H9 (cell line): ENCODE data around the gene TNFRSF6B. TPM values are rescaled to one million over a fixed set of nuclear protein-coding genes. Genes with fewer than 3 reads are reported as not detected.

Source experiments
- DNase-seq: peaks from one replicate; pipeline ENCODE4 v3.0.0-alpha.2; 2017
- H2AFZ ChIP-seq: one replicate; pipeline ENCODE4 v1.6.1; 2013; ENCODE audit warnings: mild to moderate bottlenecking, low read length, control low read depth, moderate library complexity
- H2AK5ac ChIP-seq: 2 replicates; pipeline ENCODE4 v1.6.1; 2013; ENCODE audit warnings: low read length, control low read depth, mixed read lengths; ENCODE audit not compliant: insufficient read length
- H2BK120ac ChIP-seq: one replicate; pipeline ENCODE4 v1.6.1; 2013; ENCODE audit warnings: low read depth, mild to moderate bottlenecking, low read length, control low read depth, inconsistent platforms; ENCODE audit not compliant: poor library complexity, severe bottlenecking
- H2BK12ac ChIP-seq: 2 replicates; pipeline ENCODE4 v1.6.1; 2013; ENCODE audit warnings: low read length, control low read depth, mixed read lengths, low read depth; ENCODE audit not compliant: insufficient read length
- H2BK15ac ChIP-seq: 2 replicates; pipeline ENCODE4 v1.6.1; 2013; ENCODE audit warnings: low read depth, low read length, control low read depth
- H2BK20ac ChIP-seq: one replicate; pipeline ENCODE4 v1.6.1; 2013; ENCODE audit warnings: low read depth, mild to moderate bottlenecking, low read length, control low read depth, inconsistent platforms; ENCODE audit not compliant: poor library complexity, severe bottlenecking
- H2BK5ac ChIP-seq: 2 replicates; pipeline ENCODE4 v1.6.1; 2013; ENCODE audit warnings: low read length, control low read depth, mixed read lengths; ENCODE audit not compliant: insufficient read length
- H3K14ac ChIP-seq: 2 replicates; pipeline ENCODE4 v1.6.1; 2013; ENCODE audit warnings: low read length, control low read depth; ENCODE audit not compliant: insufficient read depth
- H3K18ac ChIP-seq: 2 replicates; pipeline ENCODE4 v1.6.1; 2013; ENCODE audit warnings: low read depth, mild to moderate bottlenecking, mixed read lengths, low read length, control low read depth; ENCODE audit not compliant: insufficient read length
- H3K23ac ChIP-seq: 2 replicates; pipeline ENCODE4 v1.6.1; 2013; ENCODE audit warnings: low read length, control low read depth, mixed read lengths, low read depth; ENCODE audit not compliant: insufficient read length
- H3K23me2 ChIP-seq: 2 replicates; pipeline ENCODE4 v1.6.1; 2013; ENCODE audit warnings: low read depth, mild to moderate bottlenecking, mixed read lengths, low read length, control low read depth; ENCODE audit not compliant: insufficient read length, poor library complexity, severe bottlenecking
- H3K27ac ChIP-seq: 2 replicates; pipeline ENCODE4 v1.5.1; 2013; ENCODE audit warnings: low read length, control low read depth, mixed read lengths, low read depth; ENCODE audit not compliant: insufficient read length
- H3K27me3 ChIP-seq: 2 replicates; pipeline ENCODE4 v1.6.1; 2013; ENCODE audit warnings: low read length, control low read depth, inconsistent platforms; ENCODE audit not compliant: insufficient read depth
- H3K4ac ChIP-seq: 2 replicates; pipeline ENCODE4 v1.6.1; 2013; ENCODE audit warnings: low read depth, mild to moderate bottlenecking, control low read depth, inconsistent platforms, low read length, moderate library complexity
- H3K4me1 ChIP-seq: 2 replicates; pipeline ENCODE4 v1.6.1; 2013; ENCODE audit warnings: low read length, control low read depth, inconsistent platforms; ENCODE audit not compliant: insufficient read depth
- H3K4me2 ChIP-seq: 2 replicates; pipeline ENCODE4 v1.6.1; 2013; ENCODE audit warnings: low read length, control low read depth, mixed read lengths; ENCODE audit not compliant: insufficient read length, insufficient read depth
- H3K56ac ChIP-seq: 2 replicates; pipeline ENCODE4 v1.6.1; 2013; ENCODE audit warnings: low read depth, mild to moderate bottlenecking, mixed read lengths, low read length, control low read depth; ENCODE audit not compliant: insufficient read length
- H3K79me1 ChIP-seq: 2 replicates; pipeline ENCODE4 v1.6.1; 2013; ENCODE audit warnings: low read depth, mild to moderate bottlenecking, moderate library complexity, low read length, control low read depth, inconsistent platforms; ENCODE audit not compliant: insufficient read depth, poor library complexity, severe bottlenecking
- H3K79me2 ChIP-seq: 2 replicates; pipeline ENCODE4 v1.6.1; 2013; ENCODE audit warnings: low read length, control low read depth, inconsistent platforms; ENCODE audit not compliant: insufficient read depth
- H3K9ac ChIP-seq: 2 replicates; pipeline ENCODE4 v1.6.1; 2013; ENCODE audit warnings: low read length, control low read depth, mixed read lengths; ENCODE audit not compliant: insufficient read length; ENCODE audit errors: extremely low read depth
- H3K9me3 ChIP-seq: one replicate; pipeline ENCODE4 v1.6.1; 2013; ENCODE audit warnings: low read depth, low read length, inconsistent platforms; ENCODE audit not compliant: control insufficient read depth
- H3T11ph ChIP-seq: one replicate; pipeline ENCODE4 v1.6.1; 2013; ENCODE audit warnings: mild to moderate bottlenecking, low read length, control low read depth, inconsistent platforms
- H4K20me1 ChIP-seq: one replicate; pipeline ENCODE4 v1.6.1; 2013; ENCODE audit not compliant: control insufficient read depth, insufficient read length, insufficient read depth
- H4K5ac ChIP-seq: 2 replicates; pipeline ENCODE4 v1.6.1; 2013; ENCODE audit warnings: low read depth, mild to moderate bottlenecking, mixed read lengths, low read length, control low read depth; ENCODE audit not compliant: insufficient read length
- H4K8ac ChIP-seq: replicated peaks from 2 replicates; pipeline ENCODE4 v1.6.1; 2013; ENCODE audit warnings: low read length, control low read depth, mixed read lengths, low read depth; ENCODE audit not compliant: insufficient read length
- H4K91ac ChIP-seq: 2 replicates; pipeline ENCODE4 v1.6.1; 2013; ENCODE audit warnings: low read depth, mild to moderate bottlenecking, moderate library complexity, mixed read lengths, low read length, control low read depth; ENCODE audit not compliant: insufficient read length
- H3K27ac Mint-ChIP-seq, 3 experiments: 2 replicates in 2 of 3; 3 replicates in 1 of 3; pipeline ENCODE4 v1.8.0; 2020 to 2021; ENCODE audit warnings: mixed read lengths in 3 of 3, mild to moderate bottlenecking in 1 of 3, moderate library complexity in 1 of 3
- H3K27me3 Mint-ChIP-seq: 2 replicates; pipeline ENCODE4 v1.8.0; 2021; ENCODE audit warnings: low read depth, mild to moderate bottlenecking, moderate library complexity, mixed read lengths
- H3K36me3 Mint-ChIP-seq, 3 experiments: 2 replicates in 2 of 3; 3 replicates in 1 of 3; pipeline ENCODE4 v1.8.0; 2020 to 2021; ENCODE audit warnings: low read depth in 3 of 3, mixed read lengths in 3 of 3; ENCODE audit not compliant: insufficient read depth in 1 of 3
- H3K4me1 Mint-ChIP-seq, 2 experiments: 2 replicates each; pipeline ENCODE4 v1.8.0; 2020; ENCODE audit warnings: mixed read lengths in 2 of 2
- H3K4me3 Mint-ChIP-seq, 2 experiments: 2 replicates in 1 of 2; 3 replicates in 1 of 2; pipeline ENCODE4 v1.8.0; 2020 to 2021; ENCODE audit warnings: mild to moderate bottlenecking in 2 of 2, mixed read lengths in 2 of 2, moderate library complexity in 1 of 2
- H3K9me3 Mint-ChIP-seq, 2 experiments: 2 replicates in 1 of 2; 3 replicates in 1 of 2; pipeline ENCODE4 v1.8.0; 2020; ENCODE audit warnings: mild to moderate bottlenecking in 2 of 2, mixed read lengths in 2 of 2, moderate library complexity in 1 of 2
- WGBS: extraction: QIAGEN DNeasy Blood & Tissue Kit; methylation state at CpG from one replicate; pipeline ENCODE4 v1.1.7; 2013; ENCODE audit warnings: missing lambda C conversion rate, low lambda C conversion rate, mixed read lengths; ENCODE audit not compliant: insufficient read length; ENCODE audit errors: extremely low coverage; 5-methylcytosine and 5-hydroxymethylcytosine counted together
- total RNA-seq: library from RNA; stranded (reverse); gene quantifications from 2 replicates; pipeline ENCODE4 v1.2.1, GENCODE V29; 2021
- TF ChIP-seq, protein P1 (sequence below): fragments of 200-600 bp; sonication (generic); conservative IDR thresholded peaks from 3 replicates; pipeline ENCODE4 v1.8.0; 2021; ENCODE audit warnings: antibody characterized with exemption, mild to moderate bottlenecking

Gene TNFRSF6B
- total RNA-seq, 1 experiment from 2014 or later = not detected

DNA sequence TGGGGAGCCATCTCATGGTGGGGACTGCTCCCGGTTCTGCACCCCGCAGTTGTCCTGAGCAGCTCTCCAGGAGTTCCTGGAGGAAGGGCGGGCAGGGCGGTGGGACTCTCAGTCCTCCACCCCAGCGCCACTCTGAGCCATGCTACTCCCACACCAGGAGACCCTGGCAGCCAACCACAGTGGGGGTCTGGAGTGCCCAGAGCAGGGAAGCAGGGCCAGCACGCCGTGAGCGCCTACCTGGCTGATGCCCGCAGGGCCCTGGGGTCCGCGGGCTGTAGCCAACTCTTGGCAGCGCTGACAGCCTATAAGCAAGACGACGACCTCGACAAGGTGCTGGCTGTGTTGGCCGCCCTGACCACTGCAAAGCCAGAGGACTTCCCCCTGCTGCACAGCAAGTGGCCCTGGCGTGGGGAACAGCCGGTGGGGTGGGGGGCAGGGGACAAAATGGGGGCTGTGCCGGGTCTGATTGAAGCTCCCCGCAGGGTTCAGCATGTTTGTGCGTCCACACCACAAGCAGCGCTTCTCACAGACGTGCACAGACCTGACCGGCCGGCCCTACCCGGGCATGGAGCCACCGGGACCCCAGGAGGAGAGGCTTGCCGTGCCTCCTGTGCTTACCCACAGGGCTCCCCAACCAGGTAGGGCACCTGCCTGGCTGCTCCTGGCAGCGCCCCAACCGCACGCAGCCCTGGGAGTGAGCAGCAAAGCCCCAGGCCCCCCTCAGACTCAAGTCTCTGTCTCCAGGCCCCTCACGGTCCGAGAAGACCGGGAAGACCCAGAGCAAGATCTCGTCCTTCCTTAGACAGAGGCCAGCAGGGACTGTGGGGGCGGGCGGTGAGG lies 1.6 kb upstream of the TNFRSF6B start:
- Histone ChIP-seq H3K27me3 (no peaks in the 10 kb centered on the region), H2AFZ (no peak overlapping the region), H3K27ac (no peak overlapping the region), H3K23ac (no peak overlapping the region), H3K14ac (no peak overlapping the region), H2BK5ac (no peak overlapping the region), H3K18ac (no peak overlapping the region), H2BK20ac (no peak overlapping the region), H2AK5ac (no peak overlapping the region), H3K9me3 (no peaks in the 10 kb centered on the region), H2BK120ac (no peak overlapping the region), H4K20me1 (no peaks in the 10 kb centered on the region), H3K4ac (no peak overlapping the region), H3K79me1 (no peaks in the 10 kb centered on the region), H4K8ac (no peak overlapping the region), H3K9ac (no peak overlapping the region), H2BK12ac (no peak overlapping the region), H3K79me2 (no peaks in the 10 kb centered on the region), H3T11ph (no peak overlapping the region), H4K5ac (no peak overlapping the region), H3K56ac (no peak overlapping the region), H3K4me1 (no peaks in the 10 kb centered on the region), H3K4me2 (no peak overlapping the region), H2BK15ac (no peak overlapping the region), H4K91ac (no peak overlapping the region), H3K23me2 (peaks cover 4% of the 10 kb centered on the region)
- WGBS = no CpG with 5 or more reads among the region's 37 CpGs
- Mint-ChIP-seq H3K4me1 (peaks cover 2 to 10% of the 10 kb centered on the region in 2 experiments), H3K27ac (no peak overlapping the region), H3K9me3 (peaks cover 3 to 5% of the 10 kb centered on the region in 2 experiments; a peak in 3 of 5 replicates), H3K4me3 (no peak overlapping the region), H3K27me3 (peaks cover 6% of the 10 kb centered on the region), H3K36me3 (peaks cover 14 to 20% (median 17%) of the 10 kb centered on the region in 3 experiments; a peak in 6 of 7 replicates)
- no peak for DNase-seq
- TF ChIP-seq, protein P1, sequence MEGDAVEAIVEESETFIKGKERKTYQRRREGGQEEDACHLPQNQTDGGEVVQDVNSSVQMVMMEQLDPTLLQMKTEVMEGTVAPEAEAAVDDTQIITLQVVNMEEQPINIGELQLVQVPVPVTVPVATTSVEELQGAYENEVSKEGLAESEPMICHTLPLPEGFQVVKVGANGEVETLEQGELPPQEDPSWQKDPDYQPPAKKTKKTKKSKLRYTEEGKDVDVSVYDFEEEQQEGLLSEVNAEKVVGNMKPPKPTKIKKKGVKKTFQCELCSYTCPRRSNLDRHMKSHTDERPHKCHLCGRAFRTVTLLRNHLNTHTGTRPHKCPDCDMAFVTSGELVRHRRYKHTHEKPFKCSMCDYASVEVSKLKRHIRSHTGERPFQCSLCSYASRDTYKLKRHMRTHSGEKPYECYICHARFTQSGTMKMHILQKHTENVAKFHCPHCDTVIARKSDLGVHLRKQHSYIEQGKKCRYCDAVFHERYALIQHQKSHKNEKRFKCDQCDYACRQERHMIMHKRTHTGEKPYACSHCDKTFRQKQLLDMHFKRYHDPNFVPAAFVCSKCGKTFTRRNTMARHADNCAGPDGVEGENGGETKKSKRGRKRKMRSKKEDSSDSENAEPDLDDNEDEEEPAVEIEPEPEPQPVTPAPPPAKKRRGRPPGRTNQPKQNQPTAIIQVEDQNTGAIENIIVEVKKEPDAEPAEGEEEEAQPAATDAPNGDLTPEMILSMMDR = no peak
